Heart right ventricle (tissue), 16 donors: ENCODE results near the gene PCDHAC2. TPM values are rescaled to one million over a fixed set of nuclear protein-coding genes. Genes with fewer than 3 reads are reported as not detected.
A peak's percentile ranks its signal among the peaks of the same experiment; 100 is the strongest.

Source experiments
- ATAC-seq, 8 donors: fragments of 200-7000 bp; cut with Tn5 transposase; one replicate each; pipeline ENCODE4 v1.9.1; 2020; ENCODE audit warnings: mild to moderate bottlenecking in 8 of 8, moderate library complexity in 8 of 8, moderate number of reproducible peaks in 1 of 8
- DNase-seq, 2 donors: peaks; one replicate each; pipeline ENCODE4 v3.0.0-alpha.2; 2020
- H3K27ac ChIP-seq, 10 donors: fragments of 200-600 bp; sonication (generic) in 2 of 10; one replicate each; pipeline versions ENCODE4 v1.5.0 to v1.8.0; 2020 to 2022; ENCODE audit warnings: mild to moderate bottlenecking in 3 of 10
- H3K27me3 ChIP-seq, 7 donors: fragments of 200-600 bp; one replicate each; pipeline ENCODE4 v1.8.0; 2021 to 2022; ENCODE audit warnings: mild to moderate bottlenecking in 2 of 7
- H3K36me3 ChIP-seq, 9 donors: fragments of 200-600 bp; sonication (generic) in 1 of 9; one replicate each; pipeline versions ENCODE4 v1.5.0 to v1.8.0; 2020 to 2022; ENCODE audit warnings: mild to moderate bottlenecking in 2 of 9
- H3K4me1 ChIP-seq, 9 donors: fragments of 200-600 bp; sonication (generic) in 1 of 9; one replicate each; pipeline versions ENCODE4 v1.5.0 to v1.8.0; 2020 to 2022; ENCODE audit warnings: mild to moderate bottlenecking in 4 of 9
- H3K4me3 ChIP-seq, 10 donors: fragments of 200-600 bp; sonication (generic) in 2 of 10; one replicate each; pipeline versions ENCODE4 v1.5.0 to v1.8.0; 2020 to 2022; ENCODE audit warnings: mild to moderate bottlenecking in 7 of 10, moderate library complexity in 2 of 10
- H3K9me3 ChIP-seq, 11 donors: fragments of 200-600 bp in 10 of 11; sonication (generic) in 2 of 11; one replicate each; pipeline versions ENCODE4 v1.5.0 to v1.8.0; 2013 to 2022; ENCODE audit warnings: mild to moderate bottlenecking in 2 of 11, control low read depth in 1 of 11, moderate library complexity in 1 of 11
- CTCF ChIP-seq, 9 donors: fragments of 200-600 bp; sonication (generic) in 2 of 9; IDR thresholded peaks; one replicate each; pipeline versions ENCODE4 v1.5.0 to v1.8.0; 2021 to 2022; ENCODE audit warnings: antibody characterized with exemption in 9 of 9, mild to moderate bottlenecking in 5 of 9, moderate library complexity in 1 of 9
- WGBS, 2 donors: extraction: QIAGEN DNeasy Blood & Tissue Kit; methylation state at CpG; one replicate each; pipeline ENCODE4 v1.1.7; 2013; ENCODE audit warnings: inconsistent platforms in 1 of 2; 5-methylcytosine and 5-hydroxymethylcytosine counted together
- intact Hi-C, 10 donors: fragments of 100-400 bp; cut with DNase I; formaldehyde crosslinking; loops; one replicate each; pipeline versions ENCODE4 v1.11.1 to v1.14.2; 2022
- polyA plus RNA-seq, 2 donors: library from polyadenylated mRNA; stranded (reverse); fragments of 200-250 nt; gene quantifications; one replicate each; pipeline ENCODE4 v1.2.3, GENCODE V29; 2013
- total RNA-seq, 10 donors: library from RNA; stranded (reverse); fragmentation: NEBNext Ultra II Directional in 3 of 10; extraction: Animal tissue kit (Norgen Biotek cat#: 25700) in 3 of 10; gene quantifications; one replicate each; pipeline versions ENCODE4 v1.2.1 to v1.2.4, GENCODE V29; 2021 to 2023
- donor health status: Arrhythmogenic right ventricular cardiomyopathy.
- donor health status: ischemic (EF 13 %, LVEDD 7.1; RV severe dilation, severe dysfunction).
- donor health status: healthy with polysubstance abuse.
- donor health status: DM: no; HTN: yes; CAD: no.
- donor health status: DM: no; HTN: no; CAD: no.
- donor health status: ischemic (EF 25% LVEDD 6.9; RV normal size, moderate dysfunction).
- donor health status: ischemic (EF 25% LVEDD 5.7; RV mildly dilated, moderate dysfunction).
- donor health status: healthy.
- donor health status: DM: yes; HTN: yes; CAD: no.
- donor health status: Ischemic cardiomyopathy.
- donor health status: ischemic (EF 35%, LVEDD 5.7; RV mildly dilated, moderate dysfunction).
- donor health status: nonischemic (EF 11% LVEDD 7.7; RV severe dilation, severe dysfunction).
- donor health status: DM: yes; HTN: yes; CAD: no.
- donor health status: PGD.
- donor health status: ischemic (EF 29% LVEDD 5.4; RV normal size, mild dysfunction).
- donor health status: nonischemic (EF 23%, LVEDD 6.1; RV moderate dilation, normal function).

Gene PCDHAC2
- total and polyA plus RNA-seq, 12 donors, result 0.04 to 1.6 (median 0.29) TPM; not detected in 2

DNA sequence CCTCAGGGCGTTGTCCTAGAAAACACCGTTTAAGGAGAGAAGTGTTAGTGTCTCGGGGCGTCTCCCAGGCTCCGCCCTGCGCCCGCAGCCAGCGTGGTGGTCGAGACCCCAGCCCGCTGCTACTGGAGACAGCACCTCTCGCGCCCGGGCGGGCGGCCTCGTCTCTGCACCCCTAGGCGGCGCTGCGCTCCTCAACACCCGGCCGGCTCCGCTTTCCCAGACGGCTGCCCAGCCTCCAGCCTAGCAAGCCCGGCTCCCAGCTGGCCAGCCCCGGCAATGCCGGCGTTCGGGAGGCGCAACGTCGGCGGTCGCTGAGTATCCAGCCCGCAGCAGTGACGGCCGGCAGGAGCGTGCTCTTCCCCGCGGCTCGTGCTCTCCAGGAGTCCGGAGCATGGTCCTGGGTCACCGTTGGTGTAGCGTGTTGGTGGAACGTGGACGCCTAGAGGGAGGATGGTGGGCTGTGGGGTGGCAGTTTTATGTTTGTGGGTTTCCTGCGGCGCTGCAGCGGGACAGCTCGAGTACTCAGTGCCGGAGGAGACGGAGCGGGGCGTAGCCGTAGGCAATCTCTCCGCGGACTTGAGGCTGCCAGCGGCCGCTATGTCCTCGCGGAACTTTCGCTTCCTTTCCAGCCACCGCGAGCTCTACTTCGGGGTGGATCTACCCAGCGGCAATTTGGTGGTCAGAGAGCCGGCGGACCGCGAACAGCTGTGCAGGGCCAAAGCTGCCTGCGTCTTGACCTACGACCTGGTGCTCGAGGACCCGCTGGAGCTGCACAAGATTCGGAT is 39.6 kb upstream of the PCDHAC2 start:
- Histone ChIP-seq H3K27ac (no peak overlapping the region), H3K4me3 (peak overlapping the region; percentile 16 to 57 (median 50)), H3K4me1 (peaks cover 0 to 20% (median 15%) of the 10 kb centered on the region in 9 donors), H3K36me3 (no peaks in the 10 kb centered on the region), H3K27me3 (peaks cover 0 to 91% (median 70%) of the 10 kb centered on the region in 7 donors), H3K9me3 (peaks cover 0 to 6% (median 0%) of the 10 kb centered on the region in 11 donors)
- ATAC-seq, result peak; percentile 73 to 91 (median 84)
- intact Hi-C loops, result loop anchor here in 1 of 10 donors (5.0 kb wide), 1 partner anchor 116 kb away; no protein-coding TSS in a partner anchor
- WGBS, 2 donors, result 2% methylated on average over 74 of the region's 74 CpGs
- peak; percentile 23 to 83 (median 66) for TF ChIP-seq CTCF (IDR thresholded peaks at IDR 0.05)
- peak; percentile 60 to 73 for DNase-seq

GRCh38 chr5:140927228-140927573 is 39.1 kb upstream of the PCDHAC2 start:
- Histone ChIP-seq H3K9me3 (peaks cover 0 to 6% (median 0%) of the 10 kb centered on the region in 11 donors), H3K4me3 (peak overlapping the region; percentile 16 to 57 (median 50)), H3K4me1 (peaks cover 0 to 20% (median 15%) of the 10 kb centered on the region in 9 donors), H3K36me3 (no peaks in the 10 kb centered on the region), H3K27ac (no peak overlapping the region), H3K27me3 (peaks cover 0 to 90% (median 70%) of the 10 kb centered on the region in 7 donors)
- TF ChIP-seq CTCF (IDR thresholded peaks at IDR 0.05), result no peak
- no peak for DNase-seq
- WGBS, 2 donors, result 4 to 6% methylated on average over 26 of the region's 26 CpGs
- ATAC-seq, result peak in 3 of 8 donors; percentile 16 to 27 (median 25)
- intact Hi-C loops, result loop anchor here in 1 of 10 donors (5.0 kb wide), 1 partner anchor 115 kb away; no protein-coding TSS in a partner anchor

- Histone ChIP-seq H3K36me3 (no peaks in the 10 kb centered on the region), H3K4me1 (no peaks in the 10 kb centered on the region), H3K27ac (no peak overlapping the region), H3K4me3 (no peak overlapping the region), H3K27me3 (peaks cover 0 to 15% (median 4%) of the 10 kb centered on the region in 7 donors), H3K9me3 (no peaks in the 10 kb centered on the region)
- WGBS, 2 donors, result 70 to 72% methylated on average over 4 of the region's 4 CpGs
- no peak for DNase-seq
- TF ChIP-seq CTCF (IDR thresholded peaks at IDR 0.05), result no peak
- ATAC-seq, result no peak
- intact Hi-C loops, result no loop called here
These were observed 31.2 kb upstream of the PCDHAC2 start for GRCh38 chr5:140934964-140935606.

GRCh38 chr5:140946578-140946977 is 19.7 kb upstream of the PCDHAC2 start:
- intact Hi-C loops, result no loop called here
- ATAC-seq (no peak), DNase-seq (no peak)
- no peak for TF ChIP-seq CTCF (IDR thresholded peaks at IDR 0.05)
- H3K36me3 ChIP-seq, result no peaks in the 10 kb centered on the region
- no peak overlapping the region for H3K4me3 ChIP-seq
- no peak overlapping the region for H3K27ac ChIP-seq
- H3K9me3 ChIP-seq, result peaks cover 0 to 25% (median 16%) of the 10 kb centered on the region in 11 donors
- WGBS, 2 donors, result 53 to 66% methylated on average over 2 of the region's 2 CpGs
- peaks cover 0 to 2% (median 0%) of the 10 kb centered on the region in 7 donors for H3K27me3 ChIP-seq
- H3K4me1 ChIP-seq, result no peaks in the 10 kb centered on the region
